ENCODE results near the gene PLPP4.

The PLPP4 gene

GRCh38 chr10:120597902-120598301 is 140.9 kb downstream of the PLPP4 start:
- no peaks in the 10 kb centered on the region for H3K27me3 ChIP-seq (ENCODE audit: control insufficient read depth, insufficient read depth, low read length)
- H3K9ac ChIP-seq (ENCODE audit: low read length): no peak overlapping the region
- no peaks in the 10 kb centered on the region for H3K4me1 ChIP-seq (ENCODE audit: control insufficient read depth, insufficient read depth, low read length)
- H3K27ac ChIP-seq (ENCODE audit: low read depth, low read length): no peak overlapping the region
- H3K36me3 ChIP-seq (ENCODE audit: control insufficient read depth, insufficient read depth, low read length): no peaks in the 10 kb centered on the region
- H3K4me3 ChIP-seq (ENCODE audit: low read length): no peak overlapping the region

DNA sequence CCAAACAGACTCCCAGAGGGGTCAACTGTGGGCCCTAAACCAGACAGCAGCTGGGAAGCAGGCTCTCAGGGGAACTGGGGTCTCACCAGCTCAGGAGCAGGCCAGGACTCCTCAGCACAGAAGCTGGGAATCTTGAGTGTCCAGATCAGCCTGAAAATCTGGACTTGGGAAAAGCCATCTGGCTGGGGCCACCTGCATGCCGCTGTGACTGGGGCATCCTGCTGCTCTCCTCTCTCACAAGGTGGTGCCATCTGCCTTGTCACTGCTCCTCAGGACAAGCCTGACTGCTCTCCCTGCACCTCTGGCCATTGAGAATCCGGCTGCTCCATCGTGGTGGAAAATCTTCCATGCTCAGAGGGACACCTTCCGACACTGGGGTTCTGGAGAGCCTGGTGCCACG is 141.4 kb downstream of the PLPP4 start:
- H3K36me3 ChIP-seq (ENCODE audit: control insufficient read depth, insufficient read depth, low read length): no peaks in the 10 kb centered on the region
- H3K9ac ChIP-seq (ENCODE audit: low read length): no peak overlapping the region
- H3K4me3 ChIP-seq (ENCODE audit: low read length): no peak overlapping the region
- H3K27ac ChIP-seq (ENCODE audit: low read depth, low read length): no peak overlapping the region
- no peaks in the 10 kb centered on the region for H3K27me3 ChIP-seq (ENCODE audit: control insufficient read depth, insufficient read depth, low read length)
- no peaks in the 10 kb centered on the region for H3K4me1 ChIP-seq (ENCODE audit: control insufficient read depth, insufficient read depth, low read length)

DNA sequence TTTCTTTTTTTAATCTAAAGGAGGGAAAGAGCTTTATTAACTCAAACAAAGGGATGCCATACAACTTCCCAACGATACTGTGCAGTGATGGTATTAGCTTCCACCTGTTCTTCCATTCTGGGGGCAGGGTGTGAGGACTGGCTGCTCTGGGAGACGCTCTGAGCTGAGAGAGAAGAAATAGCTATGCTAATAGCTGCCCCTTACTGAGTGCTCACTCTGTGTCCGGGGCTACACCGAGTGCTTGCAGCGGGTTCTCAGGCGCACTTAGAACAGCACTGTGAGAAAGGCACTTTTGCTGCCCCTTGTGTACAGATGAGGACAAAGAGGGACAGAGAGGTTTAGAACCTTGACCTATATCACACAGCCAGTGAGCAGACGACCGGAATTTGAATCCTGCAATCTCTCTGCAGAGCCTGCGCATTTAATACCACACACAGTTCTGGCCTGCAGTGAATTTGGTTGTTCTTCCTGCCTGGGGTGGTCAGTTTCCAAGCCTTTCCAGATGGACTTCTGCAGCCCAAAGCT is 142.2 kb downstream of the PLPP4 start:
- Histone ChIP-seq H3K4me3 (ENCODE audit: low read length) (no peak overlapping the region), H3K36me3 (ENCODE audit: control insufficient read depth, insufficient read depth, low read length) (no peaks in the 10 kb centered on the region), H3K9ac (ENCODE audit: low read length) (no peak overlapping the region), H3K27me3 (ENCODE audit: control insufficient read depth, insufficient read depth, low read length) (no peaks in the 10 kb centered on the region), H3K4me1 (ENCODE audit: control insufficient read depth, insufficient read depth, low read length) (no peaks in the 10 kb centered on the region), H3K27ac (ENCODE audit: low read depth, low read length) (no peak overlapping the region)

GRCh38 chr10:120600871-120601649 is 144.0 kb downstream of the PLPP4 start:
- H3K36me3 ChIP-seq (ENCODE audit: control insufficient read depth, insufficient read depth, low read length): no peaks in the 10 kb centered on the region
- no peak overlapping the region for H3K4me3 ChIP-seq (ENCODE audit: low read length)
- H3K27me3 ChIP-seq (ENCODE audit: control insufficient read depth, insufficient read depth, low read length): no peaks in the 10 kb centered on the region
- H3K27ac ChIP-seq (ENCODE audit: low read depth, low read length): no peak overlapping the region
- H3K4me1 ChIP-seq (ENCODE audit: control insufficient read depth, insufficient read depth, low read length): no peaks in the 10 kb centered on the region
- no peak overlapping the region for H3K9ac ChIP-seq (ENCODE audit: low read length)

DNA sequence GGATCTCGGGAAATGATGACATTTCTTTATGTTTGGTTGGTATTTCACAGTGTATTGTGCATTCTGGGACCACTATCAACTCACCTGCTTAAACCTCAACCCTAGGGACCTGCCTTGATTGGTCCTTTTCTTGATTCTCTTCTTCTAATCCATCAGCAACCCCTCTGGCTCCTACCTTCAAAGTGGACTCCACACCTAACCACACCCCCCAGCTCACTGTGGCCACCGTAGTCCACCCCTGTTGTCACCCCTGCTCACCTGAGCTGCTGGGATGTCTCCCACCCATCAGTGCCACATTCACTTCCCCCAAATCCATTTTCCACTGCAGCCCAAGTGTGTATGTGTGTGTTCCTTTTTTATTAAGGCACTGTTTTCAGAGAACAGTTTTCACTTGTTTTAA is 145.0 kb downstream of the PLPP4 start:
- H3K4me3 ChIP-seq (ENCODE audit: low read length): no peak overlapping the region
- H3K9ac ChIP-seq (ENCODE audit: low read length): no peak overlapping the region
- no peaks in the 10 kb centered on the region for H3K4me1 ChIP-seq (ENCODE audit: control insufficient read depth, insufficient read depth, low read length)
- no peak overlapping the region for H3K27ac ChIP-seq (ENCODE audit: low read depth, low read length)
- no peaks in the 10 kb centered on the region for H3K27me3 ChIP-seq (ENCODE audit: control insufficient read depth, insufficient read depth, low read length)
- no peaks in the 10 kb centered on the region for H3K36me3 ChIP-seq (ENCODE audit: control insufficient read depth, insufficient read depth, low read length)

- no peaks in the 10 kb centered on the region for H3K4me1 ChIP-seq (ENCODE audit: control insufficient read depth, insufficient read depth, low read length)
- H3K27ac ChIP-seq (ENCODE audit: low read depth, low read length): no peak overlapping the region
- H3K36me3 ChIP-seq (ENCODE audit: control insufficient read depth, insufficient read depth, low read length): no peaks in the 10 kb centered on the region
- no peaks in the 10 kb centered on the region for H3K27me3 ChIP-seq (ENCODE audit: control insufficient read depth, insufficient read depth, low read length)
- H3K9ac ChIP-seq (ENCODE audit: low read length): no peak overlapping the region
- no peak overlapping the region for H3K4me3 ChIP-seq (ENCODE audit: low read length)
Observed at GRCh38 chr10:120605410-120605809, 148.4 kb downstream of the PLPP4 start.

DNA sequence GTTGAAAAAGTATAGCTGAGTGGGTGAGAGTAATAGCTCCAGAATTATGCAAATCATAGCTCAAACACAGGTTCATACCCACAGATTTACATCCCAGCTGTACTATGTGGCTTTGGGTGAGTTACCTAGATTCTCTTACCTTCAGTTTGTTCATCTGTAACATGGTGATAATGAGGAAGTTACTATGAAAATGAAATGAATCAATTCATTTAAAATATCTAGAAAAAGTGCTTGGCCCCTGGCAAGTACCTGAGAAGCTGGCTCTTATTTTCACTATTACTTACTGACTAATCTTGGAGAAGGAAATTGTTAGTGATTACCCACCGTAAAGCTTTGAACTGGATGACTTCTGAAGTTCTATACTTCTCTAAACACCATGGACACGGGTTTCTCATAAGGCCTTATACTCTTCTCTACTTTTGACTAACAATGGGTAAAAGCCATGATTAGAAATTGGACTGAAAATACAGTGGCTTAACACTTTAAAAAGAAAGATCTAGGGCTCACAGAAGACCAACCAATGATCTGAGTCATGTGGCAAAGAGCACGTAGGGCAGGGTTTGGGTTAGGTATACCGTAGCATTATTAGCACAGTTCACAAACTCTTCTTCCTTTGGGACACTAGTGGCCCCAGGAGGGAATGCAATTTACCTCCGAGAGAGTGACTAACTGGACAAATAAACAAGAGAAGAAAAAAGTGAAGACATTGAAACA is 149.2 kb downstream of the PLPP4 start:
- Histone ChIP-seq H3K4me1 (ENCODE audit: control insufficient read depth, insufficient read depth, low read length) (no peaks in the 10 kb centered on the region), H3K9ac (ENCODE audit: low read length) (no peak overlapping the region), H3K27me3 (ENCODE audit: control insufficient read depth, insufficient read depth, low read length) (no peaks in the 10 kb centered on the region), H3K27ac (ENCODE audit: low read depth, low read length) (no peak overlapping the region), H3K4me3 (ENCODE audit: low read length) (no peak overlapping the region), H3K36me3 (ENCODE audit: control insufficient read depth, insufficient read depth, low read length) (no peaks in the 10 kb centered on the region)

- Histone ChIP-seq H3K27me3 (ENCODE audit: control insufficient read depth, insufficient read depth, low read length) (no peaks in the 10 kb centered on the region), H3K36me3 (ENCODE audit: control insufficient read depth, insufficient read depth, low read length) (no peaks in the 10 kb centered on the region), H3K4me1 (ENCODE audit: control insufficient read depth, insufficient read depth, low read length) (no peaks in the 10 kb centered on the region), H3K27ac (ENCODE audit: low read depth, low read length) (no peak overlapping the region), H3K4me3 (ENCODE audit: low read length) (no peak overlapping the region), H3K9ac (ENCODE audit: low read length) (no peak overlapping the region)
Observed at GRCh38 chr10:120607016-120607709, 150.1 kb downstream of the PLPP4 start.

DNA sequence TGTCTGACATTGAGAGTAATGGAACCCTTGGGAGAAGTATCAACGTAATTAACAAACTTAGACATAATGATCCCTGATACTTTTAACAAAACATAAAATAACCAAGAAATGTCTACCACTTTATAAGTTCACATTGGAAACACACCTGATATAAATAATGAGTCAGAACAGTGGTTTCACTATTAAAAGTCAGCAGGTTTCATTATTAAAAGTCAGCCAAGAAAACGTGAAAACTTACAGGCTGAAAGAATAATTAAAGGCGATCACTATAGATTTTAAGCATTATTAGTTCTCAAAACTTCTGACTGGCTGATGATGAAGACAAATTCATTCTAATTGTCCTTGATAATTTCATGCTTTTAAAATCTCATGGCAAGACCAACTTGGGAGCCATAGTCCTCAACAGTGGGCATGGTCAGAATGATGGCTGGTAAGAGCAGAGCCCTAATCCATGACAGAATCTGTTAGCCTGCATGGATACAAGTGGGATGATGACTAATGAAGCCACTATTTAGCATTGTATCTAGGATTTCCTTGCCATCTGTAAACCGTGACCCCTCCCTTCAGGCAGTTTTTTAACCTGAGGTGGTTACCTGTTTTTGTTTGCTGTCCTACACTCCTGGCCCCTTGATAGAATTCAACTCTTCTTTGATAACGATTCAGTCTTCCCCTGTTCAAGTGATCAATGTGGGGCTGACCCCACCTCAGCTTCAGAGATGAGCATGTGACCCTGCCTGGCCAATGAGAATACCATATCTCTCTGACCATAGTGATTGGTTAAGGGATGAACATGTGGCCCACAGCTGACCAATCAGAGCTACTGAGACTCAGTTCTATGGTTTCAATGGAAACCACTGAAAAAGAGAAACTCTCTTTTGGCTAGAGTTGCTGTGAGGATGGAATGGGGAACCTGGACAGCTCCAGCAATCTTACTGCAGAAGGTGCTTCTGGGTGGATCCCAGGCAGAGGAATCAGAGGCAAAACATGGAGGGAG is 151.0 kb downstream of the PLPP4 start:
- H3K27ac ChIP-seq (ENCODE audit: low read depth, low read length): no peak overlapping the region
- no peaks in the 10 kb centered on the region for H3K36me3 ChIP-seq (ENCODE audit: control insufficient read depth, insufficient read depth, low read length)
- no peak overlapping the region for H3K9ac ChIP-seq (ENCODE audit: low read length)
- no peaks in the 10 kb centered on the region for H3K4me1 ChIP-seq (ENCODE audit: control insufficient read depth, insufficient read depth, low read length)
- H3K4me3 ChIP-seq (ENCODE audit: low read length): no peak overlapping the region
- H3K27me3 ChIP-seq (ENCODE audit: control insufficient read depth, insufficient read depth, low read length): no peaks in the 10 kb centered on the region

DNA sequence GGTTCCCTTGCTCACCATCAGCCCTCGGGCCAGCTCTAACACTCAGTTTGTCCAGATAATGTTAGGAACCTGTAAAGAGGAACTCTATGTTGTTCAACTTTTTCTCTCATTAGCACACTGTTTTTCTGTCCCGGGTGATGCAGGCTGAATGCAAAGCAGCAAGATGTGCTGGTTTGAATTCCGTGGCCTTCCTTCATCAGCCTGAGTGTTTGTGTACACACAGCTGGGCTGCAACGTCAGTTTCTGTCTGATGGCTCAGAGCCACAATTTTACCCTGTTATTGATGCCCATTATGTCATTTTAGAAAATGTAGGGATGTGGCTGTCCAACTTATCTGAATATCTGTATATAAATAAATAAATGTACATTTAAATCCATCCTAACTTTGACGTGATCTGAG is 152.0 kb downstream of the PLPP4 start:
- H3K4me1 ChIP-seq (ENCODE audit: control insufficient read depth, insufficient read depth, low read length): no peaks in the 10 kb centered on the region
- no peaks in the 10 kb centered on the region for H3K27me3 ChIP-seq (ENCODE audit: control insufficient read depth, insufficient read depth, low read length)
- no peak overlapping the region for H3K27ac ChIP-seq (ENCODE audit: low read depth, low read length)
- H3K36me3 ChIP-seq (ENCODE audit: control insufficient read depth, insufficient read depth, low read length): no peaks in the 10 kb centered on the region
- H3K9ac ChIP-seq (ENCODE audit: low read length): no peak overlapping the region
- no peak overlapping the region for H3K4me3 ChIP-seq (ENCODE audit: low read length)

DNA sequence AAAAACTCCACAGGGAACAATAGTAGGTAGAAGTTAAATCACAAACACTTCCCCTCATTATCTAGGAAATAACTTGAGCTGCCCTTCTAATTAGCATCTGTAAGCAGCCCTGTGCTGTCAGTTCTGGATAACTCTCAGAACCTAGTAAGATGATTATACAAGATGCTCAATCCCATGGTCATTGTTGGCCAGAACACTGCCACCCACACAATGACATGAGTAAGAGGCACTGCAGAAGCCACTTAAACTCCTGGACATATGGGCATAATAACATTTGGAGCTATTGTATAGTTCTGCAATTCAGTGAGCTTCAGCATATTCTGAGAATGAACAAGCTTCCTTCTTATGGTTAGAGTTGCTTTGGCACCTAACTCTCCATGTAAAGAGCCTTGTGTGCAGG is 153.8 kb downstream of the PLPP4 start:
- Histone ChIP-seq H3K27ac (ENCODE audit: low read depth, low read length) (no peak overlapping the region), H3K27me3 (ENCODE audit: control insufficient read depth, insufficient read depth, low read length) (no peaks in the 10 kb centered on the region), H3K36me3 (ENCODE audit: control insufficient read depth, insufficient read depth, low read length) (no peaks in the 10 kb centered on the region), H3K4me1 (ENCODE audit: control insufficient read depth, insufficient read depth, low read length) (no peaks in the 10 kb centered on the region), H3K4me3 (ENCODE audit: low read length) (no peak overlapping the region), H3K9ac (ENCODE audit: low read length) (no peak overlapping the region)

All from rectal smooth muscle tissue (tissue), 1 donor.